Stimulated activated naive CD4-positive, alpha-beta T cell (primary cell): ENCODE results near the gene TAS2R40.

Source experiments
- DNase-seq, 6 experiments: peaks; one replicate each; lab custom pipeline; 2025; lab: John Stamatoyannopoulos, UW

The TAS2R40 gene

DNA sequence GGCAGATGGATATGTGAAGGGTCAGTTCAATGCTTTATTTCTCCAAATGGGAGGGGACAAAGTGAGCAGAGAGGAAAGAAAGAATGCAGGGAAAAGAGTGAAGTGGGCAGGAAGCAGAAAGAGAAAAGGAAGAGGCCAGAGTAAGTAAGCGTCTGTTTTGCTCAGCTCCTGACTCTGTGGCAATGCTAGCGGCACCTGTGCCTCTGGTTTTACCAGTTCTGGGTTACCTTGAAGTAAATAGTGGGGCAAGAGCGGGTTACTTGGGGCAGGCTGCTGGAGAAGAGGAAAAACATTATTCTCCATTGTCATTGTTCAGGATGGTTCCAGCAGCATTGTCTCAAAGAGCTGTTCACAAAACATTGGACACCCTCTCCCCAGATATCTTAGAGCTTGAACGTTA, 1.9 kb downstream of the TAS2R40 start:
- no peak for DNase-seq

DNA sequence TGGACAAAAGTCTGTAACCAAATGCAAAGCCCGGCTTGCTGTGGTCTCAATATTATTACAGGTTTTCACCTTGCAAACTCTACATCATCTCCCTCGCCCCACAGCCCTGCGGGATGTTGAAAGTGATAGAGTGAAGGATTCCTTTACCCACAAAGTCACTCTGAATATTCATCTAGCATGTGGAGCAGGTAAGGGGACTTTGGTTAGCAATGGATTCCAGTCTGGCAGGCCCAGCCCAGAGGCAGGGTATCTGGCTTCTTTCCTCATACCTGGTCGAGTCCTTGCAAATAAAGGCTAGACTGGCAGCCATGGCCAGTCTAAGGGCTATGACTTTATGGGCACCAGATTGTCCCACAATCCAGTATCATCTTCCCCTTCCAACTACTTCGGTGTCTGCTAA, 3.2 kb downstream of the TAS2R40 start:
- no peak for DNase-seq

DNA sequence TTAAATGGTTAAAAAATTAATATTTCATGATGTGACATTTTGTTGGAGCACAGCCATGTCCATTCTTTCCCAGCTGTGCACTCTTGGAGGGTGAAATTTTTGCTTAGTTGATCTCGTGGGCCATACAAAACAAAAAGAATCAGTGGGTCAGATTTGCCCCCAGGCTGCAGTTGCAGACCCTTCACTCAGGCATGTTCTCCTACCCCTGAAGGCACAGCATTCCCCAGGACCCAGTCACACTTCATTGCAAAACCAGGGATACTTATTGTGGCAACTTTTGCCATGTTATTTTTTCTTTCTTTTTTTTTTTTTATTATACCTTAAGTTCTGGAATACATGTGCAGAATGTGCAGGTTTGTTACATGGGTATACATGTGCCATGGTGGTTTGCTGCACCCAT, 6.0 kb downstream of the TAS2R40 start:
- DNase-seq = no peak

DNA sequence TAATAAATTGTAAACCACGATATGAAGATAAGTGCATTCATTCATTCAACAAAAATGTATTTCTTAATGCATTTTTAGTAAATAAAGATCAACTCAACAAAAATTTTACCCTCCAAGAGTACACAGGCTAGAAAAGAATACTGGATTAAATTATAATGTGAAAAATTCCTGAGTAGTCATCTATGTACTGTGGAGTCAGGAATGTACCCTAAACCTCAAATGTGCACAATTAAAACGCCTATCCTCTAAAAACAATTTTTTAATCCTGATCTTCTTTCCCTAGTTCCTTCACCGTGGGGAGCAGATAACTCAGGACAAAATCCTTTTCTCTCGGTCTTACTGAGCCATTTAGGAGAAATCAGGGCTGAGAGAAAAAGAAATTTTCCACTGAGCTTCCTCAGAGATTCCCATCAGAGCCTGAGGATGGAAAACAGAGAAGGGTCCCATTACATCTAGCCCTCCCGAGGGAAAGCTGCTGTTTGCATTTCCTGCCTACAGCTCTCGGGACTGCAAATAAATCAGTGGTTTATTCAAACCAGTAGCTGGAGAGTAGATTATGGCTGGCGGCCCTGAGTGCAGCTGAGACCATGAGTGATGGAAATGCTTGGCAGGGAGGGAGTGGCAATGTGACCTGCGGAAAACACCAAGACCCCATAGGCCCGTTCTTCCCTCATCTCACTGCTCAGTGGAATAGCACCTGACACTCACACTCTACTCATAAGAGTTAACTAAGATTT, 7.4 kb downstream of the TAS2R40 start:
- DNase-seq = no peak

DNA sequence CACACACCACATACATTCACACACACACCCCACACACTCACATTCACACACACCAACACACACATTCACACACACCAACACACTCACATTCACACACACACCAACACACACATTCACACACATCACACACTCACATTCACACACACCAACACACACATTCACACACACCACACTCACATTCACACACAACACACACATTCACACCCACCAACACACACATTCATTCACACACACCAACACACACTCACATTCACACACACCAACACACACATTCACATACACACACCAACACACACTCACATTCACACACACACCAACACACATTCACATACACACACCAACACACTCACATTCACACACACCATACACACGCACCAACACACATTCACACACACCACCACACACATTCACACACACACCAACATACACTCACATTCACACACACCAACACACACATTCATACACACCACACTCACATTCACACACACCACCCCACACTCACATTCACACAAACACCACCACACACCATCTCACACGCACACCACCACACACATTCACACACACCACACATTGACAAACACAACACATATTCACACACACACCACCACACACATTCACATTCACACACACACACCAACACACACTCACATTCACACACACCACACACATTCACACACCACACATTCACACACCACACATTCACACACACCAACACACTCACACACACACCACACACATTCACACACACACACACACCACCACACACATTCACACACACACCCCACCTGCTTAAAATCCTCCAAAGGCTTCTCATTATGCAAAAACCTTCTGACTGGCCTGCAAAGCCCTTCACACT, 9.0 kb downstream of the TAS2R40 start:
- DNase-seq = no peak

DNA sequence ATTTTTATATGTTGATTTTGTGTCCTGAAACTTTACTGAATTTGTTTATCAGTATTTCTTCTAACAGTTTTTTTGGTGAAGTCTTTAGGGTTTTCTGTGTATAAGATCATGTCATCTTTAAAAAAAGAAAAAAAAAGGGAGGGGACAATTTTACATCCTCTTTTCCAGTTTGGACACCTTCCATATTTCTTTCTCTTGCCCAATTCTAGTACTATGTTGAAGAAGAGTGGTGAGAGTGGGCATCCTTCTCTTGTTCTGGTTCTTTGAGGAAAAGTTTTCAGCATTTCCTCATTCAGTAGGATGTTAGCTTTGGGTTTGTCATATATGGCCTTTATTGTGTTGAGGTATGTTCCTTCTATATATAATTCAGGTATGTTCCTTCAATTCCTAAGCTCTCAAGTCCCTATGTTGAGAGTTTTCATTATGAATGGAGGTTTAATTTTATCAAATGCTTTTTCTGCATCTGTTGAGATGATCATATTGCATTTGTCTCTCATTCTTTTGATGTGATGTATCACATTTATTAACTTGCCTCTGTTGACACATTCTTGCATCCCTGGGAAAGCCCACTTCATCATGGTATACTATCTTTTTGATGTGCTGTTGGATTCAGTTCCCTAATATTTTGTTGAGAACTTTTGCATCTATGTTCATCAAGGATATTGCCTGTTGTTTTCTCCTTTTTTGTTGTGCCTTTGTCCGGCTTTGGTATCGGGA, 12.1 kb downstream of the TAS2R40 start:
- DNase-seq = no peak

DNA sequence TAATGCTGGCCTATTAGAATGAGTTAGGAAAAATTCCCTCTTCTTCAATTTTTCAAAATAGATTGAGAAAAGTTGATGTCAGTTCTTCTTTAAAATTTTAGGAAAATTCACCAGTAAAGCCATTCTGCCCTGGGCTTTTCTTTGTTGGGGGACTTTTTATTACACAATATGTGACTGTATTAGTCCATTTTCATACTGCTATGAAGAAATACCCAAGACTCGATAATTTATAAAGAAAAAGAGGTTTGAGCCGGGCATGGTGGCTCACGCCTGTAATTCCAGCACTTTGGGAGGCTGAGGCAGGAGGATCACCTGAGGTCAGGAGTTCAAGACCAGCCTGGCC, 12.7 kb downstream of the TAS2R40 start:
- DNase-seq = no peak

DNA sequence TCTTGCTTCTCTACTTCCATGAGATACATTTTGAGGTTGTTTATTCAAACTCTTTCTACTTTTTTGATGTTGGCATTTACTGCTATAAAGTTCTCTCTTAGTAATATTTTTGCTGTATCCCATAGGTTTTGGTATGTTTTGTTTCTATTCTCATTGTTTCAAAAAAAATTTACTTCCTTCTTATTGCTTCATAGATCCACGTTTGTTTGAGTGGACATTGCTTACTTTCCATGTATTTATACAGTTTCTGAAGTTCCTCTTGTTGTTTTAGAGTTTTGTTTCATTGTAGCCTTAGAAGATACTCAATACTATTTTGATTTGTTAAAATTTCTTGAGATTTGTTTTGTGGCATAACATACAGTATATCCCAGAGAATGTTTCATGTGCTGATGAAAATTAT, 13.7 kb downstream of the TAS2R40 start:
- DNase-seq = no peak

DNA sequence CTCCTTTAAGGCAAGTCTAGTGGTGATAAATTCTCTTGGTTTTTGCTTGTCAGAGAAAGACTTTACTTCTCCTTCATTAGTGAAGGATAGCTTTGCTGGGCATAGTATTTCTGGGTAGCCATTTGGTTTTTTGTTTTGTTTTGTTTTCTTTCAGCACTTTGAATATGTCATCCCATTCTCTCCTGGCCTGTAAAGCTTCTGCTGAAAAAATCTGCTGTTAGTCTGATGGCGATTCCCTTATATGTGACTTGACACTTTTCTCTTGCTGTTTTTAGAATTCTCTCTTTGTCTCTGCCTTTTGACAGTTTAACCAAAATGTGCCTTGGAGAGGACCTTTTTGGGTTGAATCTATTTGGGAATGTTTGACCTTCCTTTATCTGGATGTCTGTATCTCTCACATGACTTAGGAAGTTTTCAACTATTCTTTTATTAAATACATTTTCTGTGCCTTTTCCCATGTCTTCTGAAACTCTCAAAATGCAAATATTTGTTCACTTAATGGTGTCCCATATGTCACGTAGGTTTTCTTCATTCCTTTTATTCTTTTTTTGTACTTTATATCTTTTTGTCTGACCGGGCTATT, 14.7 kb downstream of the TAS2R40 start:
- DNase-seq = no peak

DNA sequence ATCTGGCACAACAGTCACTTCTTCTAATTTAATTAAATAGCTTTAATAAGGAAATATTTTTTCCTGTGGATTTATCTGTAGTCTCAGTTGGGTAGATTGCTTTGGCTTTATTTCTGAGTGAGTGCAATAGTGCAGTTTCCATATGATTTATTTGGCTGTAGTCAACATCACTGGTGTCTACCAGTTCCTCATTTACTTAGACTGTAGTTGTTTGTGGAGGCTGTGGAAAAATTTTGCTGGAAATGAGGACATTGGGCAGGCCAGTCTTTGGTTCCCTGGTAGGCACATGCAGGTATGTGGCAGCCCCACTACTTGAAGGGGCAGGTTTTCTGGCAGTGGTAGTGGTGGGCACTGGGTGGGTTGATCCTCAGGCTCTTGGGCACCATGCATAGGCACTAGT, 15.5 kb downstream of the TAS2R40 start:
- no peak for DNase-seq

DNA sequence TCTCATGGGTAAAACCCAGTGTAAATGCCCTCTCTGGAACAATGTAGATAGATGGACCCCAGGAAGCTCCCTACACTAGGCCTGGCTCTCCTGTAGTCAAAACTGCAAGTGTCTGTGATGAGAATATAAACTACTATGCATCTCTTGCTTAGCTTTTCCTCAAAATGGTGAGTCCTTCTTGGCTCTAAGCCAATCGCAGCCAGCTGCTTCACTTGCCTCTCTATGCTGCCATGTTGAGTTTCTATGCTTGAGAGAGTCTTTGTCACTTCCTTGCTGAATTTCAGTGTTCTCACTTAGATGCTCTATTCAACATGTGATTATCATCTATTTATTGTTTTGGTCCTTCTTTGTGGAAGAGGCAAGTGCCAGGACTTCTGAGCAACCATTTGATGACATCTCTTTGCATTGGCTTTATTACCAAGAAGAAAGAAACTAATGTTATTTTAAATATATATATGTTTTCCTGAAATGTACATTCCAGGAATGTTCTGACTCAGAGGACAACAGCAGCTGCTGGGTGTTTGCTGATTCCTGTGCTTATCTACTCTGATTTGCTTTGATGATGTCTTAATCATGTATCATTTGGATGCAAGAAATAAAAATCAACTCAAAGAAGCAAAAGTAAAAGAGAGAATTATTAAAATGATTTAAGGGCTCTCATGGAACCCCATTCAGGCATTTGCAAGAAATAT, 16.6 kb downstream of the TAS2R40 start:
- DNase-seq = no peak

DNA sequence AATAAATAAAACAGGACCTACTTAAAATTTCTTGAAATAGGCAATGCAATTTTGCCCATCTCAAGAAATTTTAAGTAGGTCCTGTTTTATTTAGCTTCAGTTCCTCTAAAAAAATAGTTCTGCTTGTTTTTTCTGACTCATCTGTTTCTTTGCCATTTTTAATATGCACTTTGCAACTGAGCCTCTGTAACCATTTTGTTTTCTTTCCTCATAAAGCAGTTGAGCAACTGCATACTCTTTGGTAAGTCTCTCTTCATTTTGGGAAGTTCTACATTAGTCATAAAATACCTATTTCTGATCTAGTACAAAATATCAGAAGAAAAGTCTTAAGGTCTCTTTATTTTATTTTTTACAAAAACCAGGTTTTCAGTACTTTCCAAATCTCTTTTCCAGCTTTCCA, 18.0 kb downstream of the TAS2R40 start:
- DNase-seq = no peak

DNA sequence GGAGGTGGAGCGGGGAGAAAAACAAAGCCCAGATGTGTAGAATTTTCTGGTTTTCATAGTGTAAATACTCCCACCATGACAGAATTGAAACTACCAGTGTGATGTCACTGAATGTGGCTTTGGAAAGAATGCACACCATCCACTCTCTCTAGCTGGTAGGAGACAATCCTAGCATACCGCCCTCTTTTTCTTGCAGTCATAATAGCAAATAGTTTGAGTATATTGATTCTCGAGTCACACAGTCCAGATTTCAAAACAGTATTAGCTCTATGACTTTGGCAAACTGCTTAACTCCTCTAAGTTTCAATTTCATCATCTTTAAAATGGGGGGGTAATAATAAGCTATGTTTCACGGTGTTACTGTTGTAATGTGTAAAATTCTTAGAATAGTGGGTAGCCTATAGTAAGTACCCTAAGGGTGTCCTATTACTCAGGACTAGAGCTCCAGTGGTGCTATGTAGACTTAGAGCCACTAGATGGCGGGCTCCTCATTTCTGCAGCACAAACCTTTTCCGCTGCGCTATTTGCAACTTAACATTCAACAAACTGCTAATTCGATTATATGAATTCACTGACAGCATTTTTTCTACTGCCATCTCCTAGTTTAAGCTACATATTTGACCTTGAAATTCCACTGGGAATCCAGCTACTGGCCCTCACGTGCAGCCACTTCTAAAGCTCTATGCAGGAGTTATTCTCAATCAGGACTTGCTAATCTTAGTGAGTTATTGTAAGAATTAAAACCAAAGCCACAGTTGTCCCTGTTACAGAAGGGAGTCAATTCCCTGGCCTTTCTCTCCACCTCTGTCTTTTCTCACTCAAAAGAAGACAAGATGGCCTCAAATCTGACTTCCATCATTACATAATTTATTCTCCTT, 18.7 kb downstream of the TAS2R40 start:
- DNase-seq = peak; percentile 26 to 79 (median 58)

DNA sequence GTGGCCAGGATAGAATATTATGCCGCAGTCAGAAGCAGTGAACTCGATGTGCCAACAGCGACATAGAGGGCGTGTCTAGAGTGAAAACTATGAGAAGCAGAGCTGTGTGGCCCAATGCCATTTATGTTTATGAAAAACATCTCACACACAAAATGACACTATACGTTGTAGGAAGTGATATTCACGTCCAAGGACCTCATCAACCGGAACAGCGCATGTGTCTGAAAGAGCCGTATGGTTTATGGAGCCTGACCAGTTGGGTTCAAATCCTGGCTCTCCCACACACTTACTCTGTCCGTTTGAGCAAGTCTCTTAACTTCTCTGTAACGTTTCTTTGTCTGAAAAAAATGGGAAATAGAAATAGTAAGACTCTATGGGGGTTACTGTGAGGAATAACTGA, 20.5 kb downstream of the TAS2R40 start:
- DNase-seq = no peak

DNA sequence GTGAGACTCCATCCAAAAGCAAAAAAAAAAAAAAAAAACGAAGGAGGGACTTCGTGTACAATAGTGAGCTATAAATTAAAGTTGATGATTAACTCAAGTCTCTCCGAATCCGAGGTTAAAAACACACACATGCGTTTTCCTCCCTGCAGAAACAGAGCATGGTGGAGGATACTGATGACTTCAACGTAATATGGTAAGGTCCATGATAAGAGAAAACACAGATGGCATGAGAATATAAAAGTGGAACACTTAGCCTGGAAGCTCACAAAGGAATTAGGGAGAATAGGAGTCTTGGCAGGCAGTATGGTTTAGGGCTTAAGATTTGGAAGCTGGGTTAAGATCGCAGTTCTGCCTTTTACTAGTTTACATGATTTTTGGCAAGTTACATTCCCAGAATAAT, 21.3 kb downstream of the TAS2R40 start:
- DNase-seq = no peak

DNA sequence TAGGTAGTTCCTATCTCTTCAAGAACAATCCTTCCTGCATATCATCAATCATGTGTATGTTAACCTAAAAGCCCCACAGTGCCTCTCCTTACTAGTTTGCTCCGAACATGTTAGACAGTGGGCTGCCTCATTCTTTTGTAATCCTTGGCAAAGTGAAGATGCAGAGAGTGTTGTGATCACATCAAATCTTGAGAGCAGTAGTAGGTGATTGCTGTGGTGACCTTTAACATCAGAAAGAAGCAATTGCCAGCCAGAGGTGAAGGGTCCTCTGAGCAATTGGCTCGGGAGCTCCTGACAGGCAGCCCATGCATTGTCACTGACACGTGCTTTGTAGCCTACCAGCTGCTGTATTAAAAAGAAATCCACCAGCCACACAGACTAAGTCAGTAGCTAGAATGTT, 21.8 kb downstream of the TAS2R40 start:
- no peak for DNase-seq

DNA sequence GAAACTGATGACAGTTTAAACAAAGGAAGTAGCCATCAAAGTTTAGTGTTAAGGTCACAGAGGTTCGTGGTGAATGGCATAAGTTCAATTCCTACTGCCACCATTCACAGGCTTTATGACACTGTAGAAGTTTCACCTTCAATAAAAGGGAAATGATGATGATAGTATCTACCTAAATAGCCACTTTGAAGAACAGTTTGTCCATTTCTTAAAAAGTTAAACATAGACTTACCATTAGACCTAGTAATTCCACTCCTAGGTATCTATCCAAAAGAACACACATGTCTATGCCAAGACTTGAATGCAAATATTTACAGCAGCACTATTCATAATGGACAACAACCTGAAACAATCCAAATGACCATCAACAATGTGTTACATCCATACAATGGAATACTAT, 22.5 kb downstream of the TAS2R40 start:
- no peak for DNase-seq

DNA sequence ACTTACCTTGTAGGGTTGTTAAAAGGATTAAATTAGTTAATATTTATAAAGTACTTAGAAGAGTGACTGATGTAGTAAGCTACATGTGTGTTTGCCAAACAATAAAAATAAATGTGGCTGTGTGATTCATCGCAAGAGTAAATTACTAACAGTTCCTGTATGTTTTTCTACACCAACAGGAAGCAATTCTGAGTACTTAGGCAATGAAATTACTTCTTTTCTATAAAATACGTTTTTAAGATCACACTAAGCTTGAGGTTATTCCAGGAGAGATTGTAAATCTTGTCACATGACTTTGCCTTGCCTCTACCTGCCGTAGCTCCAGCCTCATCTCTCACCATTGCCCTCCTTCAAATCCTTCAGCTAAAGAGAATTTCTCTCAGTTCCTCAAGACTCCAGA, 23.3 kb downstream of the TAS2R40 start:
- no peak for DNase-seq

DNA sequence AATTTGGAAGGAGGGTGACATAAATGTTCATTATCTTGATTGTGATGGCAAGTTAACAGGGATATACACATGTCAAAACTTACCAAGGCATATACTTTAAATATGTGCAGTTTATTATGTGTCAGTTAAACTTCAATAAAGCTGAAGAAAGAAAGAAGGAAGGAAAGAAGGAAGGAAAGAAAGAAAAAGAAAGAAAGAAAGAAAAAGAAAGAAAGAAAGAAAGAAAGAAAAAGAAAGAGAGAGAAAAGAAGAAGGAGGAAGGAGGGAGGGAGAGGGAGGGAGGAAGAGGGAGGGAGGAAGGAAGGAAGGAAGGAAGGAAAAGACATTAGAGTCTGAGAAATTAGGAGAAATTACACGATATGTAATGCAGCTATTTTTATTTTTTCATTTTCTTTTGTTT, 25.5 kb downstream of the TAS2R40 start:
- DNase-seq = no peak

DNA sequence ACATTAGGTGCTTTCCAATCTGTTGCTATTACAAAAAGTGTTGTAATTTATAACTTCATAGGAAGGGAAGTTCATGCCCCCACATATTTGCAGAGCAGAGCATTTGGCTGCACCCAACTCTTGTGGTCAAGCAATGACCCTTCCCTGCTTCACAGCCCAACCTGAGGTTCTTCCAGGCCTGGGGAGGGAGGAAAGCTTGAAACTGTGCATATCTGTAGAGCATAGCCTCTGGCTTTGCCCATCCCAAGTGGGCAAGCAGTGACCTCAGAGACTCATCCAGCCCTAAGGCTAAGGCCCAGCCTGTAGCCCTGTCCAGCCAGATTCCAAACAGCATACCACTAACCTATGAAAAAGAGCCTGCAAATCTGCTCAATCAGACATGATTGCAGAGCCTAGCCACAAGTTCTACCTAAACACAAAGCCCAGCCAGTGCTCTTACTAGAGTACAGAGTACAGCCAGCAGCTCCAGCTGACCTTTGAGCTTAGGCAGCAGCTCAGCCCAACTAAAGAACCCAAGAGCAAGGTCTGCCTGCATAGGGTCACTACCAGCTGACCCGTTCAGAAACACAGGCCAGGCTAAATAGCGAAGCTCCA, 27.0 kb downstream of the TAS2R40 start:
- DNase-seq = no peak

DNA sequence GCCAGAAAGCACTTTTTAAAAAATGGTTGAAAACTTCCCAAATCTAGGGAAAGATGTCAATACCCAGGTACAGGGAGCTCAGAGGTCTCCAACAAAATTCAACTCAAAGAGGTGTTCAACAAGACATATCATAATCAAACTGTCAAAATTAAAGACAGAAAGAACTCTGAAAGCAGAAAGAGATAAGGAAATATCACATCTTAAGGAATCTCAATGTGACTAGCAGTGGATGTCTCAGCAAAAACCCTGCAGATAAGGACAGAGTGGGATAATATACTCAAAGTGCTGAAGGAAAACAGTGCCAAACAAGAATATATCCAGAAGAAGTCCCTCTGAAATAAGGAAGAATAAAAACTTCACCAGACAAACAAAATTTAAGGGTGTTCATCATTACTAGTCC, 28.4 kb downstream of the TAS2R40 start:
- no peak for DNase-seq
